M059J (cell line): ENCODE results near the gene SLC5A9. TPM values are rescaled to one million over a fixed set of nuclear protein-coding genes. Genes with fewer than 3 reads are reported as not detected.

Experiments used
- total RNA-seq: library from RNA; depleted of rRNA; stranded (reverse); fragments of >200 nt; shearing (Covaris generic); gene quantifications from 2 replicates; pipeline ENCODE4 v1.2.3, GENCODE V29; 2014; rRNA removed

The SLC5A9 gene
- total RNA-seq, 1 experiment from 2014 or later, result not detected

Other genes with a start within 250 kb of the SLC5A9 start
- not detected in 2 replicates for gene TRABD2B, start 225.3 kb upstream of the SLC5A9 start, total RNA-seq
- 1.8 TPM in 1 of 2 replicates, not detected in the other for gene SPATA6, start 249.5 kb downstream of the SLC5A9 start, total RNA-seq